IMR-90 (cell line): Measurements from ENCODE around the gene PPP1R10. TPM values are rescaled to one million over a fixed set of nuclear protein-coding genes. Genes with fewer than 3 reads are reported as not detected.

Experiments used
- ATAC-seq: fragments of 200-7000 bp; cut with Tn5 transposase; 2 replicates; pipeline ENCODE4 v1.9.1; 2020; ENCODE audit warnings: low read depth, mild to moderate bottlenecking, moderate library complexity
- BruUV-seq: library from RNA; stranded (reverse); fragments of 400-500 nt; replicated peaks from 2 replicates; lab custom pipeline; 2021; lab: Mats Ljungman, UMichigan
- CTCF ChIA-PET: fragments of 300-600 bp; formaldehyde crosslinking; extraction: SDS; loops from one replicate; lab custom pipeline; 2021; ENCODE audit warnings: antibody characterized with exemption; lab: Yijun Ruan, JAX
- POLR2A ChIA-PET: fragments of 300-600 bp; sonication (Branson Sonifier 250); formaldehyde crosslinking; loops from one replicate; lab custom pipeline; 2022; ENCODE audit warnings: antibody characterized with exemption; ENCODE audit not compliant: unreplicated experiment; lab: Charles Lee
- DNase-seq: peaks from one replicate; pipeline ENCODE4 v3.0.0; 2013
- H2AFZ ChIP-seq: replicated peaks from 2 replicates; pipeline ENCODE3; 2013; ENCODE audit warnings: low read length, mild to moderate bottlenecking; ENCODE audit not compliant: poor library complexity
- H2AK5ac ChIP-seq: 2 replicates; pipeline ENCODE4 v1.6.1; 2013; ENCODE audit warnings: low read depth, low read length, inconsistent platforms
- H2AK9ac ChIP-seq: replicated peaks from 2 replicates; pipeline ENCODE3; 2013; ENCODE audit warnings: mild to moderate bottlenecking, low read depth, low read length, moderate library complexity; ENCODE audit not compliant: poor library complexity
- H2BK120ac ChIP-seq: 2 replicates; pipeline ENCODE4 v1.6.1; 2013; ENCODE audit warnings: low read depth, low read length, inconsistent platforms
- H2BK15ac ChIP-seq: 3 replicates; pipeline ENCODE4 v1.6.1; 2013; ENCODE audit warnings: low read depth, low read length, inconsistent platforms
- H2BK20ac ChIP-seq: 2 replicates; pipeline ENCODE4 v1.6.1; 2013; ENCODE audit warnings: low read depth, mild to moderate bottlenecking, inconsistent platforms, low read length, moderate library complexity
- H2BK5ac ChIP-seq: 2 replicates; pipeline ENCODE4 v1.6.1; 2013; ENCODE audit warnings: mild to moderate bottlenecking, low read depth, low read length, inconsistent platforms; ENCODE audit not compliant: poor library complexity, severe bottlenecking
- H3K14ac ChIP-seq: replicated peaks from 2 replicates; pipeline ENCODE4 v1.6.1; 2013; ENCODE audit warnings: low read depth, low read length, inconsistent platforms
- H3K18ac ChIP-seq: 2 replicates; pipeline ENCODE4 v1.6.1; 2013; ENCODE audit warnings: low read depth, low read length, control low read depth
- H3K23ac ChIP-seq: 2 replicates; pipeline ENCODE4 v1.6.1; 2013; ENCODE audit warnings: low read depth, low read length, inconsistent platforms
- H3K27ac ChIP-seq: 2 replicates; pipeline ENCODE4 v1.5.1; 2013; ENCODE audit warnings: mild to moderate bottlenecking, control low read depth, low read length; ENCODE audit not compliant: insufficient read depth
- H3K27me3 ChIP-seq: 2 replicates; pipeline ENCODE4 v1.6.1; 2013; ENCODE audit warnings: low read length; ENCODE audit not compliant: control insufficient read depth, insufficient read depth
- H3K36me3 ChIP-seq: 2 replicates; pipeline ENCODE4 v1.6.1; 2013; ENCODE audit warnings: low read length, mixed read lengths; ENCODE audit not compliant: control insufficient read depth, insufficient read depth
- H3K4ac ChIP-seq: 2 replicates; pipeline ENCODE4 v1.6.1; 2013; ENCODE audit warnings: low read depth, low read length, inconsistent platforms
- H3K4me1 ChIP-seq: 2 replicates; pipeline ENCODE4 v1.6.1; 2013; ENCODE audit warnings: low read length, mixed read lengths; ENCODE audit not compliant: control insufficient read depth, insufficient read depth
- H3K4me2 ChIP-seq: 2 replicates; pipeline ENCODE4 v1.6.1; 2013; ENCODE audit warnings: low read depth, mild to moderate bottlenecking, control low read depth, low read length, moderate library complexity
- H3K4me3 ChIP-seq: 2 replicates; pipeline ENCODE4 v1.5.1; 2013; ENCODE audit warnings: low read depth, mild to moderate bottlenecking, control low read depth, low read length, moderate library complexity; ENCODE audit not compliant: insufficient read depth
- H3K56ac ChIP-seq: 2 replicates; pipeline ENCODE4 v1.6.1; 2013; ENCODE audit warnings: low read length, inconsistent platforms; ENCODE audit not compliant: insufficient read depth; ENCODE audit errors: extremely low read depth
- H3K79me1 ChIP-seq, 2 experiments: 2 replicates each; pipeline ENCODE4 v1.6.1; 2013; ENCODE audit warnings: low read length in 2 of 2, inconsistent platforms in 1 of 2, low read depth in 1 of 2
- H3K9ac ChIP-seq: 2 replicates; pipeline ENCODE4 v1.6.1; 2013; ENCODE audit warnings: low read depth, low read length, control low read depth
- H3K9me1 ChIP-seq: 2 replicates; pipeline ENCODE4 v1.6.1; 2013; ENCODE audit warnings: low read length, inconsistent platforms; ENCODE audit not compliant: insufficient read depth
- H3K9me3 ChIP-seq: 2 replicates; pipeline ENCODE4 v1.6.1; 2013; ENCODE audit warnings: low read length; ENCODE audit not compliant: control insufficient read depth, insufficient read depth
- H4K20me1 ChIP-seq: 2 replicates; pipeline ENCODE4 v1.6.1; 2013; ENCODE audit warnings: low read length, inconsistent platforms; ENCODE audit not compliant: insufficient read depth
- H4K5ac ChIP-seq: 2 replicates; pipeline ENCODE4 v1.6.1; 2013; ENCODE audit warnings: mild to moderate bottlenecking, low read depth, low read length, control low read depth
- H4K8ac ChIP-seq, 2 experiments: 2 replicates each; pipeline ENCODE4 v1.6.1; 2013; ENCODE audit warnings: low read depth in 2 of 2, low read length in 2 of 2, control low read depth in 1 of 2, inconsistent platforms in 1 of 2
- H4K91ac ChIP-seq: 2 replicates; pipeline ENCODE4 v1.6.1; 2013; ENCODE audit warnings: low read depth, low read length, inconsistent platforms; ENCODE audit not compliant: insufficient read depth
- BHLHE40 ChIP-seq: fragments of 150-350 bp; IDR thresholded peaks from 2 replicates; pipeline ENCODE4 v1.6.1; 2016; ENCODE audit warnings: mild to moderate bottlenecking, low read depth, low read length
- CEBPB ChIP-seq: IDR thresholded peaks from 2 replicates; pipeline ENCODE4 v1.6.1; 2012; ENCODE audit warnings: low read depth, low read length, improper control_type of control experiment
- CHD1 ChIP-seq: IDR thresholded peaks from 2 replicates; pipeline ENCODE4 v1.6.1; 2012; ENCODE audit warnings: low read depth, low read length, improper control_type of control experiment
- FOS ChIP-seq: fragments of 150-350 bp; IDR thresholded peaks from 2 replicates; pipeline ENCODE4 v1.6.1; 2016; ENCODE audit warnings: low read depth, low read length
- MAFK ChIP-seq: IDR thresholded peaks from 2 replicates; pipeline ENCODE4 v1.6.1; 2012; ENCODE audit warnings: low read depth, low read length, improper control_type of control experiment
- MAZ ChIP-seq: IDR thresholded peaks from 2 replicates; pipeline ENCODE4 v1.6.1; 2012; ENCODE audit warnings: low read depth, mild to moderate bottlenecking, low read length, improper control_type of control experiment, moderate library complexity, borderline replicate concordance
- MXI1 ChIP-seq: IDR thresholded peaks from 2 replicates; pipeline ENCODE4 v1.6.1; 2012; ENCODE audit warnings: low read depth, mild to moderate bottlenecking, low read length, moderate library complexity, borderline replicate concordance
- NFE2L2 ChIP-seq: fragments of 150-350 bp; IDR thresholded peaks from 2 replicates; pipeline ENCODE4 v1.6.1; 2016; ENCODE audit warnings: low read depth, mild to moderate bottlenecking, low read length
- RAD21 ChIP-seq: IDR thresholded peaks from 2 replicates; pipeline ENCODE4 v1.6.1; 2012; ENCODE audit warnings: low read length, improper control_type of control experiment
- RCOR1 ChIP-seq: IDR thresholded peaks from 2 replicates; pipeline ENCODE4 v1.6.1; 2012; ENCODE audit warnings: mild to moderate bottlenecking, low read length, improper control_type of control experiment; ENCODE audit not compliant: insufficient replicate concordance
- RFX5 ChIP-seq: IDR thresholded peaks from 2 replicates; pipeline ENCODE4 v1.8.0; 2012; ENCODE audit warnings: low read depth, mild to moderate bottlenecking, low read length, moderate library complexity
- SMC3 ChIP-seq: fragments of 150-350 bp; IDR thresholded peaks from 2 replicates; pipeline ENCODE4 v1.6.1; 2016; ENCODE audit warnings: low read depth, mild to moderate bottlenecking, antibody characterized with exemption, low read length, moderate library complexity
- WGBS, 2 experiments: methylation state at CpG; one replicate each; pipeline versions ENCODE4 v1.1.5 to v1.1.7; 2013; ENCODE audit warnings: missing lambda C conversion rate in 2 of 2; ENCODE audit not compliant: insufficient read length in 1 of 2; ENCODE audit errors: extremely low coverage in 2 of 2; 5-methylcytosine and 5-hydroxymethylcytosine counted together
- dilution Hi-C: fragments of 300-500 bp; cut with HindIII; formaldehyde crosslinking; loops from one replicate; pipeline ENCODE4 v1.14.3; 2018; ENCODE audit warnings: low sequenced_read_pairs; ENCODE audit not compliant: unreplicated experiment
- in situ Hi-C: fragments of 300-500 bp; cut with MboI; formaldehyde crosslinking; loops from 3 replicates; pipeline ENCODE4 v1.14.3; 2019; ENCODE audit warnings: low sequenced_read_pairs, inconsistent platforms, mixed read lengths
- intact Hi-C: fragments of 100-400 bp; cut with micrococcal nuclease; formaldehyde crosslinking; loops from 2 replicates; pipeline ENCODE4 v1.10.0; 2022
- polyA plus RNA-seq, 3 experiments: library from polyadenylated mRNA; depleted of rRNA; stranded (reverse); fragments of >200 nt; gene quantifications; 2 replicates each; pipeline ENCODE4 v1.2.3, GENCODE V29; 2012; ENCODE audit warnings: low replicate concordance in 1 of 3
- total RNA-seq: library from RNA; depleted of rRNA; stranded (reverse); fragments of >200 nt; gene quantifications from 2 replicates; pipeline ENCODE4 v1.2.3, GENCODE V29; 2012
- TF ChIP-seq, protein P1 (sequence below): conservative IDR thresholded peaks from 2 replicates; pipeline ENCODE4 v1.5.1; 2012; ENCODE audit warnings: mild to moderate bottlenecking, low read depth, low read length, improper control_type of control experiment
- TF ChIP-seq, protein P2 (sequence below): fragments of 150-350 bp; IDR thresholded peaks from 2 replicates; pipeline ENCODE4 v1.6.1; 2016; ENCODE audit warnings: low read depth, mild to moderate bottlenecking, low read length, moderate library complexity, borderline replicate concordance
- TF ChIP-seq, protein P3 (sequence below): fragments of 150-350 bp; IDR thresholded peaks from 2 replicates; pipeline ENCODE4 v1.6.1; 2017; ENCODE audit warnings: mild to moderate bottlenecking, antibody characterized with exemption, low read length, low read depth

PPP1R10 gene
- total and polyA plus RNA-seq, 2 of the 4 experiments (the other 2 are of a cell fraction) = 18.8 to 21.2 TPM

DNA sequence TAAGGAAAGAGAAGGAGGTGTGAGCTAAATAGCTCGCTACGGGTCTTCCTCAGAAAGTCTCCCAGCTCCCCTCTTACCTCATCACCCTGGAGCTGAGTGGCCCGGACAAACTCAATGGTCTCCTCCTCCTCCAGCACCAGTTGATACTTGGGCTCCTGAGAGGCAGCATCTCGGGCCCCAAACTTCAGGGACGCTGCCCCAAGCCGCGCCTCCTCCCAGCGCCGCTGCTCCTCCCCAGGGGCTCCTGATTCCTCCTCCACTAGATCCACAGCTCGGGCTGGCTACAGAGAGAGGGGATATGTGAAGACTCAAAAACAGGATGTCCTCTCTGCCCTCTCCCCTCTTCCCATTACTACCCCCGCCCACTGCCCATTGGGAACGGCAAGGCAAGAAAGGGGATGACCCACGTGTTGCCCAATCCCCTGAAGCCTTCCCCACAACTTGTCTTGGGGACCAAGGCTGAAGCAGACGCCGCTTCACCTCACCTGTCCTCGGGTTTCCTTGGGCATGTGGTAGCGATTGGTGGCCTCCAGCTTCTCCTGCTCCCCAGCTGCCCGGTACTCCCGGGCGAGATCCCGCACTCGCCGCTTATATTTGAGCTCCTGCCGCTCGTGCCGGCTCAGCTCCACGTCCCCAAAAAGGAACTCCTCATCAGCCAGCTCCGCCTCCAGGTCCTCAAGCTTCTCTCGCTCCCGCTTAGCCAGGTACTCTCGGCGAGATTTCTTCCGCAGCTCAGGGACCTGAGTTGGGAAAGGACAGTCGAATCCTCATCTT, 48.1 kb upstream of the PPP1R10 start:
- no peak overlapping the region for H2BK20ac ChIP-seq
- H3K27ac ChIP-seq = no peak overlapping the region
- intact Hi-C loops = no loop called here
- 97% methylated on average over 13 of the region's 34 CpGs; no CpG with 5 or more reads in 1 of the 2 experiments for WGBS, 2 experiments
- no peaks in the 10 kb centered on the region for H3K4me1 ChIP-seq
- no peak overlapping the region for H3K4me2 ChIP-seq
- no peak overlapping the region for H2BK15ac ChIP-seq
- no peak overlapping the region for H2BK120ac ChIP-seq
- H3K36me3 ChIP-seq = peaks cover 60% of the 10 kb centered on the region
- H3K14ac ChIP-seq = no peak overlapping the region
- ATAC-seq = no peak
- DNase-seq = no peak
- POLR2A ChIA-PET = interaction anchor here (0.5 kb wide), 1 partner anchor 48 kb away, joined by 5 read pairs; the partner anchor contains the start of gene MRPS18B
- no peak overlapping the region for H4K8ac ChIP-seq
- H3K79me1 ChIP-seq = peaks cover 6 to 13% of the 10 kb centered on the region in 2 experiments; a peak in 1 of 4 replicates
- H3K27me3 ChIP-seq = no peaks in the 10 kb centered on the region
- no peaks in the 10 kb centered on the region for H3K9me1 ChIP-seq
- TF ChIP-seq MXI1 (no peak), CHD1 (no peak), RAD21 (no peak), MAFK (no peak), RFX5 (no peak), FOS (no peak), NFE2L2 (no peak), CEBPB (no peak), RCOR1 (no peak), BHLHE40 (no peak), MAZ (no peak), SMC3 (no peak)
- TF ChIP-seq, protein P1, sequence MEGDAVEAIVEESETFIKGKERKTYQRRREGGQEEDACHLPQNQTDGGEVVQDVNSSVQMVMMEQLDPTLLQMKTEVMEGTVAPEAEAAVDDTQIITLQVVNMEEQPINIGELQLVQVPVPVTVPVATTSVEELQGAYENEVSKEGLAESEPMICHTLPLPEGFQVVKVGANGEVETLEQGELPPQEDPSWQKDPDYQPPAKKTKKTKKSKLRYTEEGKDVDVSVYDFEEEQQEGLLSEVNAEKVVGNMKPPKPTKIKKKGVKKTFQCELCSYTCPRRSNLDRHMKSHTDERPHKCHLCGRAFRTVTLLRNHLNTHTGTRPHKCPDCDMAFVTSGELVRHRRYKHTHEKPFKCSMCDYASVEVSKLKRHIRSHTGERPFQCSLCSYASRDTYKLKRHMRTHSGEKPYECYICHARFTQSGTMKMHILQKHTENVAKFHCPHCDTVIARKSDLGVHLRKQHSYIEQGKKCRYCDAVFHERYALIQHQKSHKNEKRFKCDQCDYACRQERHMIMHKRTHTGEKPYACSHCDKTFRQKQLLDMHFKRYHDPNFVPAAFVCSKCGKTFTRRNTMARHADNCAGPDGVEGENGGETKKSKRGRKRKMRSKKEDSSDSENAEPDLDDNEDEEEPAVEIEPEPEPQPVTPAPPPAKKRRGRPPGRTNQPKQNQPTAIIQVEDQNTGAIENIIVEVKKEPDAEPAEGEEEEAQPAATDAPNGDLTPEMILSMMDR = no peak
- TF ChIP-seq, protein P2, sequence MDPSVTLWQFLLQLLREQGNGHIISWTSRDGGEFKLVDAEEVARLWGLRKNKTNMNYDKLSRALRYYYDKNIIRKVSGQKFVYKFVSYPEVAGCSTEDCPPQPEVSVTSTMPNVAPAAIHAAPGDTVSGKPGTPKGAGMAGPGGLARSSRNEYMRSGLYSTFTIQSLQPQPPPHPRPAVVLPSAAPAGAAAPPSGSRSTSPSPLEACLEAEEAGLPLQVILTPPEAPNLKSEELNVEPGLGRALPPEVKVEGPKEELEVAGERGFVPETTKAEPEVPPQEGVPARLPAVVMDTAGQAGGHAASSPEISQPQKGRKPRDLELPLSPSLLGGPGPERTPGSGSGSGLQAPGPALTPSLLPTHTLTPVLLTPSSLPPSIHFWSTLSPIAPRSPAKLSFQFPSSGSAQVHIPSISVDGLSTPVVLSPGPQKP = no peak
- TF ChIP-seq, protein P3, sequence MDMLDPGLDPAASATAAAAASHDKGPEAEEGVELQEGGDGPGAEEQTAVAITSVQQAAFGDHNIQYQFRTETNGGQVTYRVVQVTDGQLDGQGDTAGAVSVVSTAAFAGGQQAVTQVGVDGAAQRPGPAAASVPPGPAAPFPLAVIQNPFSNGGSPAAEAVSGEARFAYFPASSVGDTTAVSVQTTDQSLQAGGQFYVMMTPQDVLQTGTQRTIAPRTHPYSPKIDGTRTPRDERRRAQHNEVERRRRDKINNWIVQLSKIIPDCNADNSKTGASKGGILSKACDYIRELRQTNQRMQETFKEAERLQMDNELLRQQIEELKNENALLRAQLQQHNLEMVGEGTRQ = no peak
- H3K9ac ChIP-seq = no peak overlapping the region
- H2AFZ ChIP-seq = no peak overlapping the region
- H4K20me1 ChIP-seq = no peaks in the 10 kb centered on the region
- H4K5ac ChIP-seq = no peak overlapping the region
- no peaks in the 10 kb centered on the region for H3K9me3 ChIP-seq
- no peak overlapping the region for H3K18ac ChIP-seq
- no peak overlapping the region for H2AK5ac ChIP-seq
- dilution Hi-C loops = no loop called here
- H4K91ac ChIP-seq = no peak overlapping the region
- no peak overlapping the region for H3K4me3 ChIP-seq
- no peak overlapping the region for H3K56ac ChIP-seq
- in situ Hi-C loops = no loop called here
- no peak overlapping the region for H3K4ac ChIP-seq
- H2BK5ac ChIP-seq = no peak overlapping the region
- no peak overlapping the region for H3K23ac ChIP-seq
- CTCF ChIA-PET = no interaction called here
- H2AK9ac ChIP-seq = no peak overlapping the region
- no TSS peak for BruUV-seq
